ENCODE measurements around the gene ADD2.

The ADD2 gene

GRCh38 chr2:70778676-70779075, 10.7 kb upstream of the ADD2 start:
- ChIA-PET CTCF (interaction anchor here (0.6 to 3.0 kb wide), 4 partner anchors 10 to 474 kb away, joined by 3 to 12 read pairs (median 6); partner anchors contain the start of gene ADD2), POLR2A (interaction anchor here (0.7 to 0.8 kb wide), 2 partner anchors 11 to 486 kb away, joined by 3 to 4 read pairs; partner anchors contain the start of gene ADD2)
- DNase-seq (ENCODE audit: extremely low spot score), result no peak
- no peak for TF ChIP-seq CTBP1 (IDR thresholded peaks at IDR 0.05; ENCODE audit: borderline replicate concordance)
- no peak for TF ChIP-seq ARNT (IDR thresholded peaks at IDR 0.05)
- no peak for TF ChIP-seq HDGF (IDR thresholded peaks at IDR 0.05; ENCODE audit: borderline replicate concordance)
- no peak for TF ChIP-seq FOXA1 (IDR thresholded peaks at IDR 0.05)
- TF ChIP-seq NFRKB (IDR thresholded peaks at IDR 0.05), result no peak
- no peak for TF ChIP-seq PKNOX1 (IDR thresholded peaks at IDR 0.05)
- no peak for TF ChIP-seq LEF1 (IDR thresholded peaks at IDR 0.05; ENCODE audit: borderline replicate concordance)
- no peak for TF ChIP-seq TARDBP (IDR thresholded peaks at IDR 0.05)
- TF ChIP-seq BHLHE40 (IDR thresholded peaks at IDR 0.05; ENCODE audit: borderline replicate concordance), result no peak
- TF ChIP-seq FOXK2 (IDR thresholded peaks at IDR 0.05), result no peak
- no peak for TF ChIP-seq FOXM1 (IDR thresholded peaks at IDR 0.05; ENCODE audit: borderline replicate concordance)
- no peak for TF ChIP-seq SP1 (IDR thresholded peaks at IDR 0.05)
- TF ChIP-seq ELF4 (IDR thresholded peaks at IDR 0.05), result no peak
- TF ChIP-seq SUZ12 (IDR thresholded peaks at IDR 0.05), result no peak
- no peak for TF ChIP-seq L3MBTL2 (conservative IDR thresholded peaks at IDR 0.05)
- TF ChIP-seq ZNF384 (IDR thresholded peaks at IDR 0.05), result no peak

- ChIA-PET CTCF (interaction anchor here (2.1 kb wide), 1 partner anchor 9 kb away, joined by 12 read pairs; the partner anchor contains the start of gene ADD2), POLR2A (interaction anchor here (2.1 kb wide), 1 partner anchor 9 kb away, joined by 7 read pairs; the partner anchor contains the start of gene ADD2)
- DNase-seq (ENCODE audit: extremely low spot score), result no peak
- TF ChIP-seq TARDBP (IDR thresholded peaks at IDR 0.05) (no peak), FOXA1 (IDR thresholded peaks at IDR 0.05) (no peak), NFRKB (IDR thresholded peaks at IDR 0.05) (no peak), L3MBTL2 (conservative IDR thresholded peaks at IDR 0.05) (no peak)
Measured at GRCh38 chr2:70777450-70777849, 9.4 kb upstream of the ADD2 start.

- CTCF ChIA-PET, result no interaction called here
- POLR2A ChIA-PET, result interaction anchor here (2.1 kb wide), 1 partner anchor 8 kb away, joined by 7 read pairs; the partner anchor contains the start of gene ADD2
Measured at GRCh38 chr2:70776266-70776665, 8.3 kb upstream of the ADD2 start.

GRCh38 chr2:70775141-70775540, 7.1 kb upstream of the ADD2 start:
- ChIA-PET CTCF (no interaction called here), POLR2A (no interaction called here)
- no peak for DNase-seq (ENCODE audit: extremely low spot score)
- TF ChIP-seq NFRKB (IDR thresholded peaks at IDR 0.05), result no peak
- no peak for TF ChIP-seq ARNT (IDR thresholded peaks at IDR 0.05)
- no peak for TF ChIP-seq LEF1 (IDR thresholded peaks at IDR 0.05; ENCODE audit: borderline replicate concordance)
- TF ChIP-seq CTBP1 (IDR thresholded peaks at IDR 0.05; ENCODE audit: borderline replicate concordance), result no peak
- TF ChIP-seq BHLHE40 (IDR thresholded peaks at IDR 0.05; ENCODE audit: borderline replicate concordance), result no peak
- no peak for TF ChIP-seq HDGF (IDR thresholded peaks at IDR 0.05; ENCODE audit: borderline replicate concordance)
- no peak for TF ChIP-seq SUZ12 (IDR thresholded peaks at IDR 0.05)
- no peak for TF ChIP-seq L3MBTL2 (conservative IDR thresholded peaks at IDR 0.05)
- TF ChIP-seq PKNOX1 (IDR thresholded peaks at IDR 0.05), result no peak
- TF ChIP-seq TARDBP (IDR thresholded peaks at IDR 0.05), result no peak

More at GRCh38 chr2:70776266-70776665, 8.3 kb upstream of the ADD2 start:
- TF ChIP-seq FOXM1 (IDR thresholded peaks at IDR 0.05; ENCODE audit: borderline replicate concordance) (no peak), NFRKB (IDR thresholded peaks at IDR 0.05) (no peak), BHLHE40 (IDR thresholded peaks at IDR 0.05; ENCODE audit: borderline replicate concordance) (no peak), LEF1 (IDR thresholded peaks at IDR 0.05; ENCODE audit: borderline replicate concordance) (no peak)
- DNase-seq (ENCODE audit: extremely low spot score), result no peak

GRCh38 chr2:70772486-70773155, 4.6 kb upstream of the ADD2 start:
- CTCF ChIA-PET, result no interaction called here
- no peak for TF ChIP-seq ZNF384 (IDR thresholded peaks at IDR 0.05)
- no peak for TF ChIP-seq NFRKB (IDR thresholded peaks at IDR 0.05)
- TF ChIP-seq TARDBP (IDR thresholded peaks at IDR 0.05), result no peak
- no peak for TF ChIP-seq LEF1 (IDR thresholded peaks at IDR 0.05; ENCODE audit: borderline replicate concordance)
- no peak for TF ChIP-seq ARNT (IDR thresholded peaks at IDR 0.05)
- TF ChIP-seq ELF4 (IDR thresholded peaks at IDR 0.05), result no peak
- TF ChIP-seq PKNOX1 (IDR thresholded peaks at IDR 0.05), result no peak
- TF ChIP-seq FOXK2 (IDR thresholded peaks at IDR 0.05), result no peak
- no peak for TF ChIP-seq FOXM1 (IDR thresholded peaks at IDR 0.05; ENCODE audit: borderline replicate concordance)
- no peak for TF ChIP-seq BHLHE40 (IDR thresholded peaks at IDR 0.05; ENCODE audit: borderline replicate concordance)
- TF ChIP-seq FOXA1 (IDR thresholded peaks at IDR 0.05), result no peak
- TF ChIP-seq CTBP1 (IDR thresholded peaks at IDR 0.05; ENCODE audit: borderline replicate concordance), result no peak
- TF ChIP-seq L3MBTL2 (conservative IDR thresholded peaks at IDR 0.05), result no peak
- no peak for TF ChIP-seq SUZ12 (IDR thresholded peaks at IDR 0.05)
- POLR2A ChIA-PET, result no interaction called here
- no peak for DNase-seq (ENCODE audit: extremely low spot score)

GRCh38 chr2:70771446-70771845, 3.4 kb upstream of the ADD2 start:
- CTCF ChIA-PET, result interaction anchor here (1.0 kb wide), 1 partner anchor 14 kb away, joined by 4 read pairs; no protein-coding TSS in a partner anchor

More at GRCh38 chr2:70771446-70771845, 3.4 kb upstream of the ADD2 start:
- TF ChIP-seq NFRKB (IDR thresholded peaks at IDR 0.05), result no peak
- no peak for TF ChIP-seq ZNF384 (IDR thresholded peaks at IDR 0.05)
- TF ChIP-seq SP1 (IDR thresholded peaks at IDR 0.05), result no peak
- no peak for TF ChIP-seq L3MBTL2 (conservative IDR thresholded peaks at IDR 0.05)
- no peak for TF ChIP-seq FOXA1 (IDR thresholded peaks at IDR 0.05)
- TF ChIP-seq FOXK2 (IDR thresholded peaks at IDR 0.05), result no peak
- no peak for TF ChIP-seq ELF4 (IDR thresholded peaks at IDR 0.05)
- no peak for TF ChIP-seq FOXM1 (IDR thresholded peaks at IDR 0.05; ENCODE audit: borderline replicate concordance)
- TF ChIP-seq ARNT (IDR thresholded peaks at IDR 0.05), result no peak
- no peak for TF ChIP-seq BHLHE40 (IDR thresholded peaks at IDR 0.05; ENCODE audit: borderline replicate concordance)
- TF ChIP-seq TARDBP (IDR thresholded peaks at IDR 0.05), result no peak
- TF ChIP-seq PKNOX1 (IDR thresholded peaks at IDR 0.05), result no peak
- TF ChIP-seq HDGF (IDR thresholded peaks at IDR 0.05; ENCODE audit: borderline replicate concordance), result no peak
- TF ChIP-seq LEF1 (IDR thresholded peaks at IDR 0.05; ENCODE audit: borderline replicate concordance), result no peak
- no peak for TF ChIP-seq CTBP1 (IDR thresholded peaks at IDR 0.05; ENCODE audit: borderline replicate concordance)
- TF ChIP-seq SUZ12 (IDR thresholded peaks at IDR 0.05), result no peak
- no peak for DNase-seq (ENCODE audit: extremely low spot score)
- POLR2A ChIA-PET, result no interaction called here
